Thyroid gland (tissue), 4 donors: ENCODE data around the gene CCKAR.

ENCODE experiments used
- POLR2A ChIP-seq, 2 donors: fragments of 450-650 bp; IDR thresholded peaks; one replicate each; pipeline ENCODE4 v1.6.1; 2017; ENCODE audit warnings: antibody characterized with exemption in 2 of 2, mild to moderate bottlenecking in 2 of 2, moderate library complexity in 1 of 2
- TF ChIP-seq, protein P1 (sequence below), 6 experiments: fragments of 200-600 bp in 3 of 6; fragments of 450-650 bp in 3 of 6; sonication (generic) in 3 of 6; IDR thresholded peaks; one replicate each; pipeline ENCODE4 v1.5.1; 2016 to 2019; ENCODE audit warnings: antibody characterized with exemption in 6 of 6, mild to moderate bottlenecking in 2 of 6, inconsistent platforms in 1 of 6, moderate library complexity in 1 of 6

DNA sequence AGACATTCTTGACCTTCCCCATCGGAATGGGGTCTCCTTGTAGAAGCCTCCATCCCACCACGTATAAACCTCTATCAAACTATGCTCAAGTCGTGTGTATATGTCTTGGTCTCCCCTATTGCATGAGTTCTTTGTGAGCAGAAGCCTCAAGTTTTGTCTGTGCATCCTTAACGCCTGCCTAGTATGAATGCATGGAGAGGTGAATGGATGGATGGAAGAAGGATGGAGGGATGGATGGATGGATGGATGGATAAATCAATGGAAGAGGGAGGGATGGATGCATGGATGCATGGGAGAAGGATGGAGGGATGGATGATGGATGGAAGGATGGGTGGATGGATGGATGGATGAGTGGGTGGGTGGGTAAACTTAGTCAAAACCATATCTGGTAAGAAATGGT, 17.0 kb upstream of the CCKAR start:
- TF ChIP-seq POLR2A (IDR thresholded peaks at IDR 0.05): no peak
- TF ChIP-seq, protein P1, sequence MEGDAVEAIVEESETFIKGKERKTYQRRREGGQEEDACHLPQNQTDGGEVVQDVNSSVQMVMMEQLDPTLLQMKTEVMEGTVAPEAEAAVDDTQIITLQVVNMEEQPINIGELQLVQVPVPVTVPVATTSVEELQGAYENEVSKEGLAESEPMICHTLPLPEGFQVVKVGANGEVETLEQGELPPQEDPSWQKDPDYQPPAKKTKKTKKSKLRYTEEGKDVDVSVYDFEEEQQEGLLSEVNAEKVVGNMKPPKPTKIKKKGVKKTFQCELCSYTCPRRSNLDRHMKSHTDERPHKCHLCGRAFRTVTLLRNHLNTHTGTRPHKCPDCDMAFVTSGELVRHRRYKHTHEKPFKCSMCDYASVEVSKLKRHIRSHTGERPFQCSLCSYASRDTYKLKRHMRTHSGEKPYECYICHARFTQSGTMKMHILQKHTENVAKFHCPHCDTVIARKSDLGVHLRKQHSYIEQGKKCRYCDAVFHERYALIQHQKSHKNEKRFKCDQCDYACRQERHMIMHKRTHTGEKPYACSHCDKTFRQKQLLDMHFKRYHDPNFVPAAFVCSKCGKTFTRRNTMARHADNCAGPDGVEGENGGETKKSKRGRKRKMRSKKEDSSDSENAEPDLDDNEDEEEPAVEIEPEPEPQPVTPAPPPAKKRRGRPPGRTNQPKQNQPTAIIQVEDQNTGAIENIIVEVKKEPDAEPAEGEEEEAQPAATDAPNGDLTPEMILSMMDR (IDR thresholded peaks at IDR 0.05): no peak
